Measurements from ENCODE around the gene PCYT1A. TPM values are rescaled to one million over a fixed set of nuclear protein-coding genes. Genes with fewer than 3 reads are reported as not detected.

The PCYT1A gene
- total RNA-seq, 2 donors from 2014 or later, result 99.7 to 129 TPM

GRCh38 chr3:196220991-196221390, 66.5 kb downstream of the PCYT1A start:
- H3K36me3 Mint-ChIP-seq, result no peaks in the 10 kb centered on the region
- no peak overlapping the region for H3K27ac Mint-ChIP-seq
- no peak for ATAC-seq
- H3K9me3 Mint-ChIP-seq, result no peaks in the 10 kb centered on the region
- H3K4me1 Mint-ChIP-seq (ENCODE audit: low read depth in 2 of 2), result peaks cover 13 to 18% of the 10 kb centered on the region in 2 donors
- no peak for DNase-seq (ENCODE audit: low spot score)
- H3K4me3 Mint-ChIP-seq, result no peak overlapping the region
- no peaks in the 10 kb centered on the region for H3K27me3 Mint-ChIP-seq

GRCh38 chr3:196220587-196220986, 66.9 kb downstream of the PCYT1A start:
- no peaks in the 10 kb centered on the region for H3K9me3 Mint-ChIP-seq
- peak overlapping the region in 1 of 2 donors; percentile 85 for H3K27ac Mint-ChIP-seq
- ATAC-seq (no peak), DNase-seq (ENCODE audit: low spot score) (no peak)
- H3K4me3 Mint-ChIP-seq, result no peak overlapping the region
- H3K4me1 Mint-ChIP-seq (ENCODE audit: low read depth in 2 of 2), result peaks cover 13 to 18% of the 10 kb centered on the region in 2 donors
- no peaks in the 10 kb centered on the region for H3K36me3 Mint-ChIP-seq
- H3K27me3 Mint-ChIP-seq, result no peaks in the 10 kb centered on the region

- no peaks in the 10 kb centered on the region for H3K9me3 Mint-ChIP-seq
- H3K4me1 Mint-ChIP-seq (ENCODE audit: low read depth in 2 of 2), result peaks cover 13 to 18% of the 10 kb centered on the region in 2 donors
- H3K36me3 Mint-ChIP-seq, result no peaks in the 10 kb centered on the region
- ATAC-seq (no peak), DNase-seq (ENCODE audit: low spot score) (no peak)
- no peaks in the 10 kb centered on the region for H3K27me3 Mint-ChIP-seq
- H3K27ac Mint-ChIP-seq, result peak overlapping the region; percentile 82 to 85
- H3K4me3 Mint-ChIP-seq, result peak overlapping the region; percentile 85
Observed at GRCh38 chr3:196219970-196220311, 67.6 kb downstream of the PCYT1A start.

GRCh38 chr3:196219194-196219969, 68.1 kb downstream of the PCYT1A start:
- Mint-ChIP-seq H3K27me3 (no peaks in the 10 kb centered on the region), H3K4me1 (ENCODE audit: low read depth in 2 of 2) (peaks cover 13 to 18% of the 10 kb centered on the region in 2 donors), H3K4me3 (peak overlapping the region; percentile 85), H3K9me3 (no peaks in the 10 kb centered on the region), H3K36me3 (no peaks in the 10 kb centered on the region), H3K27ac (peak overlapping the region; percentile 82 to 85)
- ATAC-seq (peak; percentile 84 to 86), DNase-seq (ENCODE audit: low spot score) (no peak)

GRCh38 chr3:196218155-196218712, 69.3 kb downstream of the PCYT1A start:
- peaks cover 13 to 18% of the 10 kb centered on the region in 2 donors for H3K4me1 Mint-ChIP-seq (ENCODE audit: low read depth in 2 of 2)
- peak overlapping the region in 1 of 2 donors; percentile 85 for H3K27ac Mint-ChIP-seq
- no peaks in the 10 kb centered on the region for H3K36me3 Mint-ChIP-seq
- DNase-seq (ENCODE audit: low spot score) (no peak), ATAC-seq (no peak)
- no peaks in the 10 kb centered on the region for H3K9me3 Mint-ChIP-seq
- no peaks in the 10 kb centered on the region for H3K27me3 Mint-ChIP-seq
- no peak overlapping the region for H3K4me3 Mint-ChIP-seq

GRCh38 chr3:196217307-196218154, 70.0 kb downstream of the PCYT1A start:
- no peaks in the 10 kb centered on the region for H3K36me3 Mint-ChIP-seq
- no peaks in the 10 kb centered on the region for H3K9me3 Mint-ChIP-seq
- DNase-seq (ENCODE audit: low spot score) (no peak), ATAC-seq (no peak)
- peaks cover 13 to 18% of the 10 kb centered on the region in 2 donors for H3K4me1 Mint-ChIP-seq (ENCODE audit: low read depth in 2 of 2)
- peak overlapping the region in 1 of 2 donors; percentile 58 for H3K27ac Mint-ChIP-seq
- peak overlapping the region; percentile 3 for H3K4me3 Mint-ChIP-seq
- no peaks in the 10 kb centered on the region for H3K27me3 Mint-ChIP-seq

- H3K36me3 Mint-ChIP-seq, result no peaks in the 10 kb centered on the region
- H3K27me3 Mint-ChIP-seq, result no peaks in the 10 kb centered on the region
- H3K27ac Mint-ChIP-seq, result no peak overlapping the region
- no peak overlapping the region for H3K4me3 Mint-ChIP-seq
- no peaks in the 10 kb centered on the region for H3K9me3 Mint-ChIP-seq
- H3K4me1 Mint-ChIP-seq (ENCODE audit: low read depth in 2 of 2), result peaks cover 13 to 18% of the 10 kb centered on the region in 2 donors
- DNase-seq (ENCODE audit: low spot score) (no peak), ATAC-seq (no peak)
Observed at GRCh38 chr3:196216681-196217211, 70.8 kb downstream of the PCYT1A start.

GRCh38 chr3:196216089-196216564, 71.4 kb downstream of the PCYT1A start, which contains the start of gene SLC51A:
TSS of gene SLC51A (plus strand) at chr3:196216534. CDS start at chr3:196216713, 179 bp downstream.
- Mint-ChIP-seq H3K9me3 (no peaks in the 10 kb centered on the region), H3K27me3 (no peaks in the 10 kb centered on the region), H3K4me3 (peak within 1 kb of the TSS; percentile 3), H3K27ac (peak within 1 kb of the TSS in 1 of 2 donors; percentile 58), H3K4me1 (ENCODE audit: low read depth in 2 of 2) (peaks cover 13 to 18% of the 10 kb centered on the region in 2 donors), H3K36me3 (no peaks in the 10 kb centered on the region)
- DNase-seq (ENCODE audit: low spot score) (peak; percentile 59), ATAC-seq (no peak)

- Mint-ChIP-seq H3K4me1 (ENCODE audit: low read depth in 2 of 2) (peaks cover 13 to 18% of the 10 kb centered on the region in 2 donors), H3K36me3 (no peaks in the 10 kb centered on the region), H3K4me3 (no peak overlapping the region), H3K27ac (no peak overlapping the region), H3K9me3 (no peaks in the 10 kb centered on the region), H3K27me3 (no peaks in the 10 kb centered on the region)
- DNase-seq (ENCODE audit: low spot score) (no peak), ATAC-seq (no peak)
Observed at GRCh38 chr3:196215493-196216020, 72.0 kb downstream of the PCYT1A start.

GRCh38 chr3:196214783-196215441, 72.6 kb downstream of the PCYT1A start:
- H3K27ac Mint-ChIP-seq, result no peak overlapping the region
- H3K4me3 Mint-ChIP-seq, result no peak overlapping the region
- H3K4me1 Mint-ChIP-seq (ENCODE audit: low read depth in 2 of 2), result peaks cover 11% of the 10 kb centered on the region in 2 donors
- ATAC-seq (no peak), DNase-seq (ENCODE audit: low spot score) (no peak)
- no peaks in the 10 kb centered on the region for H3K36me3 Mint-ChIP-seq
- no peaks in the 10 kb centered on the region for H3K9me3 Mint-ChIP-seq
- no peaks in the 10 kb centered on the region for H3K27me3 Mint-ChIP-seq

- Mint-ChIP-seq H3K36me3 (no peaks in the 10 kb centered on the region), H3K27ac (no peak within 1 kb of the TSS), H3K4me1 (ENCODE audit: low read depth in 2 of 2) (peaks cover 4 to 10% of the 10 kb centered on the region in 2 donors), H3K9me3 (no peaks in the 10 kb centered on the region), H3K27me3 (peaks cover 0 to 4% of the 10 kb centered on the region in 2 donors), H3K4me3 (no peak within 1 kb of the TSS)
- ATAC-seq, result no peak
- no peak for DNase-seq (ENCODE audit: low spot score)
Observed at GRCh38 chr3:196210673-196211556, 76.6 kb downstream of the PCYT1A start, which contains the start of gene ZDHHC19. TSS of gene ZDHHC19 (minus strand) at chr3:196211400. CDS start at chr3:196211315, 85 bp downstream.
